HFFc6 (cell line): ENCODE measurements around the gene RMND5A. TPM values are rescaled to one million over a fixed set of nuclear protein-coding genes. Genes with fewer than 3 reads are reported as not detected.

Experiments
- DNase-seq: peaks from one replicate; pipeline ENCODE4 v3.0.0-alpha.2; 2018
- H3K27ac Mint-ChIP-seq: 2 replicates; pipeline ENCODE4 v1.8.0; 2020; ENCODE audit warnings: mild to moderate bottlenecking, mixed read lengths
- H3K27me3 Mint-ChIP-seq: 2 replicates; pipeline ENCODE4 v1.8.0; 2021; ENCODE audit warnings: mild to moderate bottlenecking, moderate library complexity, mixed read lengths; ENCODE audit not compliant: insufficient read depth
- H3K36me3 Mint-ChIP-seq: 2 replicates; pipeline ENCODE4 v1.8.0; 2021; ENCODE audit warnings: low read depth, mixed read lengths
- H3K4me1 Mint-ChIP-seq: 2 replicates; pipeline ENCODE4 v1.8.0; 2020; ENCODE audit warnings: low read depth, mixed read lengths
- H3K4me3 Mint-ChIP-seq: 2 replicates; pipeline ENCODE4 v1.8.0; 2020; ENCODE audit warnings: mild to moderate bottlenecking, moderate library complexity, mixed read lengths
- H3K9me3 Mint-ChIP-seq: 2 replicates; pipeline ENCODE4 v1.8.0; 2020; ENCODE audit warnings: mild to moderate bottlenecking, mixed read lengths
- total RNA-seq, 6 experiments: library from RNA; stranded (reverse); fragmentation: NEBNext Ultra II Directional; extraction: Animal tissue kit (Norgen Biotek cat#: 25700); gene quantifications; 2 replicates in 1 of 6; 3 replicates in 5 of 6; pipeline ENCODE4 v1.2.3, GENCODE V29; 2021
- TF ChIP-seq, protein P1 (sequence below): fragments of 200-600 bp; sonication (generic); IDR thresholded peaks from 2 replicates; pipeline ENCODE4 v1.5.0; 2021; ENCODE audit warnings: antibody characterized with exemption, mild to moderate bottlenecking

The RMND5A gene
- total RNA-seq, 6 experiments from 2014 or later = 5.5 to 10.7 (median 8.4) TPM

DNA sequence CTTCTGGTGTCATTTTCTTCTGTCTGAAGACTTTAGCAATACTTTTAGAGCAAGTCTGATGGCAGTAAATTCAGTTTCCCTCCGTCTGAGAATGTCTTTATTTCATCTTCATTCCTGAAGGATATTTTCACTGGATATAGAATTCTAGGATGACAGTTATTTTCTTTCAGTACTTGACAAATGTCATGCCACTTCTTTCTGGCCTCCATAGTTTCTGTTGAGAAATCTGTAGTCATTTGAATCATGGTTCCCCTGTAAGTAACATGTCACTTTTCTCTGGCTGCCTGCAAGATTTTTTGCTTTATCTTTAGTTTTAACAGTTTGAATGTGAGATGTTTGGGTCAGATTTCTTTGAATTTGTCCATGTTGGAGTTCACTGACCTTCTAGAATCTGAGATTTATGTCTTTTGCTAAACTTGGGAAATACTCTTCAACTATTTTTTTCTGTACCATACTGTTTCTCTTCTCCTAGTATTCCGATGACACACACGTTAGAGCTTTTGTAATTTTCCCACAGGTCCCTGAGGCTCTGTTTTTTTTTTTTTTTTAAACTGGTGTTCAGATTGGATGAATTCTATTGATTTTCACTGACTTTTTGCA lies 30.2 kb downstream of the RMND5A start:
- Mint-ChIP-seq H3K4me1 (peaks cover 17% of the 10 kb centered on the region), H3K9me3 (peaks cover 12% of the 10 kb centered on the region), H3K4me3 (no peak overlapping the region), H3K27me3 (peaks cover 1% of the 10 kb centered on the region; the same call in 1 of the 2 replicates), H3K36me3 (peaks cover 28% of the 10 kb centered on the region), H3K27ac (no peak overlapping the region)
- no peak for DNase-seq
- TF ChIP-seq, protein P1, sequence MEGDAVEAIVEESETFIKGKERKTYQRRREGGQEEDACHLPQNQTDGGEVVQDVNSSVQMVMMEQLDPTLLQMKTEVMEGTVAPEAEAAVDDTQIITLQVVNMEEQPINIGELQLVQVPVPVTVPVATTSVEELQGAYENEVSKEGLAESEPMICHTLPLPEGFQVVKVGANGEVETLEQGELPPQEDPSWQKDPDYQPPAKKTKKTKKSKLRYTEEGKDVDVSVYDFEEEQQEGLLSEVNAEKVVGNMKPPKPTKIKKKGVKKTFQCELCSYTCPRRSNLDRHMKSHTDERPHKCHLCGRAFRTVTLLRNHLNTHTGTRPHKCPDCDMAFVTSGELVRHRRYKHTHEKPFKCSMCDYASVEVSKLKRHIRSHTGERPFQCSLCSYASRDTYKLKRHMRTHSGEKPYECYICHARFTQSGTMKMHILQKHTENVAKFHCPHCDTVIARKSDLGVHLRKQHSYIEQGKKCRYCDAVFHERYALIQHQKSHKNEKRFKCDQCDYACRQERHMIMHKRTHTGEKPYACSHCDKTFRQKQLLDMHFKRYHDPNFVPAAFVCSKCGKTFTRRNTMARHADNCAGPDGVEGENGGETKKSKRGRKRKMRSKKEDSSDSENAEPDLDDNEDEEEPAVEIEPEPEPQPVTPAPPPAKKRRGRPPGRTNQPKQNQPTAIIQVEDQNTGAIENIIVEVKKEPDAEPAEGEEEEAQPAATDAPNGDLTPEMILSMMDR = no peak

DNA sequence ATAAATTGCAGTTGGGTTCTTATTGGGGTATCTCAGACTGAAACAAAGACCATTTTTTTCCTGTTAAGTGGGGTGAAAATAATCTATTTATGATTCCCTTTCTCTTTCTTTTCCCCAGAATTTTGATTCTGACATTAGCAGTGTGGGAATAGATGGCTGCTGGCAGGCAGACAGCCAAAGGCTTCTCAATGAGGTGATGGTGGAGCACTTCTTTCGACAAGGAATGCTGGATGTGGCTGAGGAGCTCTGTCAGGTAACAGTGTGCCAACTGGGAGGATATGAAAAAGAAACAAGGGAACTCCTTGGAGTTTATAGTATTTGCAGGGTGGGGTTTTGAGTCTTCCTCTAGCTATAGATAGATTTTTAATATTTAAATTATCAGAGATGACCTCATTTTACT lies 31.7 kb downstream of the RMND5A start:
- peaks cover 28% of the 10 kb centered on the region for H3K36me3 Mint-ChIP-seq
- H3K4me1 Mint-ChIP-seq = peaks cover 17% of the 10 kb centered on the region
- no peak overlapping the region for H3K27ac Mint-ChIP-seq
- H3K4me3 Mint-ChIP-seq = no peak overlapping the region
- TF ChIP-seq, protein P1 = no peak
- peaks cover 12% of the 10 kb centered on the region for H3K9me3 Mint-ChIP-seq
- no peak for DNase-seq
- H3K27me3 Mint-ChIP-seq = peaks cover 1% of the 10 kb centered on the region; the same call in 1 of the 2 replicates

DNA sequence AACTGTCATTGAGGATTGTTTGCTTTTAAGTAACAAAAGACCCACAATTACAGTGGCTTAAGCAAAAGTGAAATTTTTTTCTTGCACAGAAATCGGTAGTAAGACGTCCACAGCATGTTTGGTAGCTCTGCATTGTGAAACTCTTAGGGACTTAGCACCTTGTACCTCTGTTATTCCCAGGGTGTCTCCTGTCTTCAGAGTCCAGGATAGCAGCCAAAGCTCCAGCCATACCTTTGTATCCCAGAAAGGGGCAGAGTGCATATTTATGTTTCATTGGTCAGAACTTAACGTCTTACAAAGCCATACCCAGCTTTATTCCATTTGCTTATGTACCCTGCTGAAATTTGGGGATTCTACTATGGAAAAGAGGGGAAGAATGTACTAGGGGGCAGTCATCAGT lies 32.8 kb downstream of the RMND5A start:
- Mint-ChIP-seq H3K4me1 (peaks cover 10% of the 10 kb centered on the region), H3K4me3 (no peak overlapping the region), H3K27ac (no peak overlapping the region), H3K9me3 (peaks cover 12% of the 10 kb centered on the region), H3K27me3 (peaks cover 1% of the 10 kb centered on the region; the same call in 1 of the 2 replicates), H3K36me3 (peaks cover 28% of the 10 kb centered on the region)
- DNase-seq = no peak
- TF ChIP-seq, protein P1 = no peak

DNA sequence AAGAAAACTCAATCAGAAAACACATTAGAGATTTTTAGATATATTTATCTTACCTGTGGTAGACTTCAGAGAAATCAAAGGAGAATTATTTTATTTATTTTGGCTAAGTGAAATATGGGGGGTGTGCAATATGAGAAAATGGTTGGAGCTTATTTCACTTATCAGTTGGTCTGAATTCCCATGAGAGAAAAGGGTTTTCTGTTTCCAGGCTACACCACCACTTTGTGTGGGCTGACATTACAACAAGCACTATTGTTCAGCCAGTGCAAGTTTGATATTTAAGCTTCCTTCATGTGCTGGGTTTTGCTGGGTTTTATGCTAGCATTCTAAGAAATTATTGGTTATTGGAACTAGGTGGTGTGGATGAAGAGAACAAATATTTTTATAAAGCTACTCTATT lies 33.5 kb downstream of the RMND5A start:
- H3K36me3 Mint-ChIP-seq = peaks cover 28% of the 10 kb centered on the region

DNA sequence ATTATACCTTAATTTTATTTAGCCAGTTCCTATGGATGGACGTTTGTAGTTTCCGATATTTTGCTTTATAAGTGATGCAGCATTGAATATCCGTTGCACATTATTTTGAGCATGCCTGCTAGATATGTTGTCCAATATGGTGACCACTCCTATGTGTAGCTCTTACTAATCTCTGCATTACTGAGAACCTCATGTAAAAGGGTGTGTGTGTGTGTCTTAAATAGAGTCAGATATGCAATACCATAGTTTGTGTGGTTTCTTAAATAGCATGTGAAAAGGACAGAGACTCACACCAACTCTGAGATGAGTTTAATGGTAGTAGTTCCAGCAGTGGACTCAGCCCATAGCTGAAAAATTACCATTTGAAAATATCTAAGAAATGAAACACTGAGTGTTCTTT lies 38.3 kb downstream of the RMND5A start:
- H3K4me3 Mint-ChIP-seq = no peak overlapping the region
- no peaks in the 10 kb centered on the region for H3K9me3 Mint-ChIP-seq
- H3K4me1 Mint-ChIP-seq = no peaks in the 10 kb centered on the region
- H3K27me3 Mint-ChIP-seq = peaks cover 1% of the 10 kb centered on the region; the same call in 1 of the 2 replicates
- DNase-seq = no peak
- no peaks in the 10 kb centered on the region for H3K36me3 Mint-ChIP-seq
- TF ChIP-seq, protein P1 = no peak
- H3K27ac Mint-ChIP-seq = no peak overlapping the region

More for the DNA sequence above, 33.5 kb downstream of the RMND5A start:
- H3K4me1 Mint-ChIP-seq = peaks cover 3% of the 10 kb centered on the region; the same call in 1 of the 2 replicates
- TF ChIP-seq, protein P1 = no peak
- DNase-seq = no peak
- H3K27me3 Mint-ChIP-seq = peaks cover 1% of the 10 kb centered on the region; the same call in 1 of the 2 replicates
- H3K4me3 Mint-ChIP-seq = no peak overlapping the region
- peaks cover 12% of the 10 kb centered on the region for H3K9me3 Mint-ChIP-seq
- H3K27ac Mint-ChIP-seq = no peak overlapping the region
